Anterior cingulate cortex (tissue), 58 donors: ENCODE data around the gene LAMA3.

Experiments used
- DNase-seq, 58 donors: peaks; one replicate each; lab custom pipeline; 2025; lab: John Stamatoyannopoulos, UW

Gene LAMA3

GRCh38 chr18:23927821-23928746 lies 238.8 kb downstream of the LAMA3 start:
- DNase-seq, result no peak

- DNase-seq, result no peak
Measured at GRCh38 chr18:23929362-23929930, 240.2 kb downstream of the LAMA3 start.

- no peak for DNase-seq
Measured at GRCh38 chr18:23930002-23930401, 240.7 kb downstream of the LAMA3 start.

- no peak for DNase-seq
Measured at GRCh38 chr18:23932385-23933067, 243.3 kb downstream of the LAMA3 start.

- no peak for DNase-seq
Measured at GRCh38 chr18:23933407-23933806, 244.2 kb downstream of the LAMA3 start.

- no peak for DNase-seq
Measured at GRCh38 chr18:23934252-23934651, 245.0 kb downstream of the LAMA3 start.

GRCh38 chr18:23934863-23935262 lies 245.6 kb downstream of the LAMA3 start:
- DNase-seq, result no peak

- DNase-seq, result no peak
Measured at GRCh38 chr18:23935804-23936203, 246.6 kb downstream of the LAMA3 start.

- no peak for DNase-seq
Measured at GRCh38 chr18:23936381-23936958, 247.2 kb downstream of the LAMA3 start.

- no peak for DNase-seq
Measured at GRCh38 chr18:23938043-23938756, 248.9 kb downstream of the LAMA3 start.

- DNase-seq, result no peak
Measured at GRCh38 chr18:23938901-23939341, 249.7 kb downstream of the LAMA3 start.

GRCh38 chr18:23939366-23939765 lies 250.1 kb downstream of the LAMA3 start:
- no peak for DNase-seq

- DNase-seq, result no peak
Measured at GRCh38 chr18:23939896-23940295, 250.6 kb downstream of the LAMA3 start.

- peak in 3 of 58 donors; percentile 9 to 31 (median 10) for DNase-seq
Measured at GRCh38 chr18:23941791-23942190, 252.5 kb downstream of the LAMA3 start.

GRCh38 chr18:23943104-23943503 lies 253.9 kb downstream of the LAMA3 start:
- DNase-seq, result no peak

- peak in 27 of 58 donors; percentile 3 to 55 (median 21) for DNase-seq
Measured at GRCh38 chr18:23943903-23944624, 254.8 kb downstream of the LAMA3 start.

- DNase-seq, result no peak
Measured at GRCh38 chr18:23945416-23946079, 256.3 kb downstream of the LAMA3 start.

GRCh38 chr18:23949863-23950262 lies 260.6 kb downstream of the LAMA3 start:
- no peak for DNase-seq

- DNase-seq, result no peak
Measured at GRCh38 chr18:23950644-23951043, 261.4 kb downstream of the LAMA3 start.
